HepG2 (cell line): ENCODE data around the gene TGFBR1. TPM values are rescaled to one million over a fixed set of nuclear protein-coding genes. Genes with fewer than 3 reads are reported as not detected.

Source experiments
- CEBPG ChIP-seq: IDR thresholded peaks from 2 replicates; pipeline ENCODE4 v1.6.1; 2016
- CTCF ChIP-seq: sonication (generic); formaldehyde crosslinking; IDR thresholded peaks from 2 replicates; pipeline ENCODE4 v1.5.0; 2020; ENCODE audit warnings: mild to moderate bottlenecking, missing genetic modification reagents, moderate library complexity
- HNF4G ChIP-seq, 2 experiments: sonication (generic) in 1 of 2; formaldehyde crosslinking in 1 of 2; IDR thresholded peaks; 2 replicates each; pipeline versions ENCODE4 v1.4.0 to v1.6.1; 2011 to 2020; ENCODE audit warnings: borderline replicate concordance in 2 of 2, low read depth in 2 of 2, mild to moderate bottlenecking in 2 of 2, low read length in 1 of 2, missing genetic modification reagents in 1 of 2, moderate library complexity in 1 of 2
- MLX ChIP-seq: IDR thresholded peaks from 2 replicates; pipeline ENCODE4 v1.6.1; 2016
- MXI1 ChIP-seq: IDR thresholded peaks from 3 replicates; pipeline ENCODE4 v1.6.1; 2012; ENCODE audit warnings: low read depth, low read length, inconsistent platforms, borderline replicate concordance
- NR2F6 ChIP-seq, 2 experiments: IDR thresholded peaks; 2 replicates each; pipeline ENCODE4 v1.6.1; 2016; ENCODE audit warnings: antibody characterized with exemption in 1 of 2, mild to moderate bottlenecking in 1 of 2
- POLR2A ChIP-seq, 2 experiments: IDR thresholded peaks; 2 replicates each; pipeline ENCODE4 v1.6.1; 2011; ENCODE audit warnings: low read depth in 2 of 2, low read length in 2 of 2, mild to moderate bottlenecking in 1 of 2, moderate library complexity in 1 of 2; ENCODE audit not compliant: insufficient read depth in 1 of 2
- RARG ChIP-seq: sonication (generic); formaldehyde crosslinking; IDR thresholded peaks from 2 replicates; pipeline ENCODE4 v1.4.0; 2020; ENCODE audit warnings: low read depth, mild to moderate bottlenecking, missing genetic modification reagents
- SNAPC5 ChIP-seq: sonication (generic); formaldehyde crosslinking; IDR thresholded peaks from 2 replicates; pipeline ENCODE4 v1.8.1; 2023; ENCODE audit warnings: mild to moderate bottlenecking, missing genetic modification reagents, borderline replicate concordance
- SPEN ChIP-seq: sonication (generic); formaldehyde crosslinking; IDR thresholded peaks from 2 replicates; pipeline ENCODE4 v1.5.1; 2020; ENCODE audit warnings: low read depth, mild to moderate bottlenecking, missing genetic modification reagents
- TRAFD1 ChIP-seq: sonication (generic); formaldehyde crosslinking; IDR thresholded peaks from 2 replicates; pipeline ENCODE4 v1.5.1; 2020; ENCODE audit warnings: missing genetic modification reagents, mild to moderate bottlenecking, borderline replicate concordance
- ZFP82 ChIP-seq: sonication (generic); formaldehyde crosslinking; IDR thresholded peaks from 2 replicates; pipeline ENCODE4 v1.5.1; 2020; ENCODE audit warnings: mild to moderate bottlenecking, missing genetic modification reagents, borderline replicate concordance
- ZNF382 ChIP-seq: sonication (generic); formaldehyde crosslinking; IDR thresholded peaks from 2 replicates; pipeline ENCODE4 v1.5.0; 2020; ENCODE audit warnings: missing genetic modification reagents, mild to moderate bottlenecking, borderline replicate concordance
- ZNF496 ChIP-seq: sonication (generic); formaldehyde crosslinking; IDR thresholded peaks from 2 replicates; pipeline ENCODE4 v1.8.1; 2023; ENCODE audit warnings: mild to moderate bottlenecking, moderate library complexity, missing genetic modification reagents; ENCODE audit not compliant: insufficient replicate concordance
- ZNF704 ChIP-seq: sonication (generic); formaldehyde crosslinking; IDR thresholded peaks from 2 replicates; pipeline ENCODE4 v1.8.1; 2023; ENCODE audit warnings: mild to moderate bottlenecking, inconsistent platforms, moderate library complexity, missing genetic modification reagents, borderline replicate concordance
- ZNF710 ChIP-seq: sonication (generic); formaldehyde crosslinking; IDR thresholded peaks from 2 replicates; pipeline ENCODE4 v1.5.0; 2020; ENCODE audit warnings: mild to moderate bottlenecking, missing genetic modification reagents, borderline replicate concordance
- ZNF773 ChIP-seq: sonication (generic); formaldehyde crosslinking; IDR thresholded peaks from 2 replicates; pipeline ENCODE4 v1.4.0; 2020; ENCODE audit warnings: missing genetic modification reagents, borderline replicate concordance
- polyA plus RNA-seq, 8 experiments: library from polyadenylated mRNA; depleted of rRNA in 3 of 8; stranded (reverse) in 7 of 8; unstranded in 1 of 8; fragments of >200 nt; fragmentation: Illumina TruSeq in 4 of 8; extraction: Trizol in 4 of 8; gene quantifications; 2 replicates each; pipeline versions ENCODE4 v1.2.1 to v1.2.3, GENCODE V29; 2011 to 2016; ENCODE audit warnings: low read depth in 4 of 8, missing spikeins in 1 of 8, mixed read lengths in 1 of 8; ENCODE audit not compliant: insufficient read depth in 1 of 8
- total RNA-seq, 5 experiments: library from RNA; depleted of rRNA; stranded (reverse); fragments of >200 nt; fragmentation: Illumina TruSeq; extraction: Trizol; gene quantifications; 2 replicates each; pipeline ENCODE4 v1.2.3, GENCODE V29; 2016; ENCODE audit warnings: low read depth in 1 of 5

Gene TGFBR1
- total and polyA plus RNA-seq, 2 of the 13 experiments (the other 11 are each of a cell fraction or from before 2014, with no cell fraction given), result 16.8 to 23.9 TPM

- TF ChIP-seq NR2F6 (IDR thresholded peaks at IDR 0.05) (no peak), NR2F6 (CRISPR knock-in tag; IDR thresholded peaks at IDR 0.05) (no peak), RARG (CRISPR knock-in tag) (no peak), HNF4G (IDR thresholded peaks at IDR 0.05; ENCODE audit: borderline replicate concordance, low read depth, low read length) (peak; percentile 3; the same call in 1 of the 2 replicates), HNF4G (CRISPR knock-in tag; IDR thresholded peaks at IDR 0.05; ENCODE audit: borderline replicate concordance, low read depth) (no peak), CEBPG (CRISPR knock-in tag) (no peak), ZFP82 (CRISPR knock-in tag) (no peak), MXI1 (0 out of 3 replicates have a peak, but pooled peaks have one; percentile 6), ZNF704 (CRISPR knock-in tag) (no peak), TRAFD1 (no peak), MLX (no peak), ZNF710 (CRISPR knock-in tag) (no peak), ZNF773 (no peak), ZNF496 (CRISPR knock-in tag) (no peak), ZNF382 (no peak), POLR2A (IDR thresholded peaks at IDR 0.05; ENCODE audit: insufficient read depth in 1 of 2, low read depth in 2 of 2, low read length in 2 of 2) (peak; percentile 73 to 82; a peak in 3 of 4 replicates), CTCF (no peak; the same call in 1 of the 2 replicates), SPEN (CRISPR knock-in tag) (0 out of 2 replicates have a peak, but pooled peaks have one; percentile 6), SNAPC5 (CRISPR knock-in tag) (no peak)
Measured at GRCh38 chr9:99105152-99106043, 485 bp downstream of the TGFBR1 start (continued).
